GM21723 (cell line): ENCODE results near the gene TSFM.
"Not testable (repeated sequence)": the region's sequence is repeated elsewhere in the genome, so short reads cannot be mapped to it uniquely, and the experiment has no call there.

Source experiments
- ATAC-seq: cut with Tn5 transposase; IDR thresholded peaks from one replicate; pipeline ENCODE4 v1.9.1; 2021; ENCODE audit warnings: mild to moderate bottlenecking, moderate library complexity; ENCODE audit not compliant: unreplicated experiment

The TSFM gene

GRCh38 chr12:57813971-57814772 is 31.6 kb downstream of the TSFM start:
- ATAC-seq: no peak

- no peak for ATAC-seq
These were observed 32.8 kb downstream of the TSFM start for GRCh38 chr12:57815177-57816000.

DNA sequence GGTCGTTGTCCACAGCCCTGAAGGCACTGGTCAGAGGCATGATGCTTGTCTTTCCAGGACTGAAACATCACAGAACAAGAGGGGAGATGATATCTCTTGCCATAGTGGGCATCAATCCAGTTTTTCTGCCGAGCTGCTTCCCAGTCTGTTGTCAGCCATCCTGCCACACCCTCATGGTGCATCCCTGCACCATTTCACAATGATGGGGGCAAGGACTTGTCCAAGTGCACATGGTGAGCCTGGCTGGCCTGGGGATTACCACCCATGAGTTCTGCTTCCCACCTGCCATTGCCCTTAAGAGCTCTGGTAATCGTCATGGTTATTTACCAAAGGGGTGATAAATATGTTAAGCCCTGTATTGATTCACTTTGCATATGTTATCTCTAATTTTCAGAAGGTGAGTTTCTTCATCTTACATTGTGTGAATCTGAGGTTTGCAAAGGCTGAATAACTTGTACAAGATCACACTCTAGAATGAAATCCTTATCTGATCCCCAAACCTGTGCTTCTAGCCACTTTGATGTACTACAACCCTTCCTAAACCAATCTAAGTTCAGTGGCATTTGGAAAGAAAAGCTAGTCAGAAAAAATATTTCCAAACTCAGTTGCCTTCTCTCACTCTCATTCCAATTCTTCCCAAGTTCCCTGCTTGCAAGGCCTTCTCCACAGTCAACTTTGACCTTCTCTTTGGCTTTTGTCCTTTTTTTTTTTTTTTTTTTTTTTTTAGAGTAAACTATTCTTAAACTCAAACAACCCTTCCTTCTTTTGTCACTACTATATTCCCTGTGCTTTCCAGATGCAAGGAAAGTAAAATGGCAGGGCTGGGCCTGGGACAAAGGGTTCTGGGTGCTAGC is 33.6 kb downstream of the TSFM start:
- ATAC-seq: no peak

GRCh38 chr12:57816855-57817151 is 34.2 kb downstream of the TSFM start:
- no peak for ATAC-seq

GRCh38 chr12:57817261-57817989 is 34.8 kb downstream of the TSFM start:
- ATAC-seq: no peak

DNA sequence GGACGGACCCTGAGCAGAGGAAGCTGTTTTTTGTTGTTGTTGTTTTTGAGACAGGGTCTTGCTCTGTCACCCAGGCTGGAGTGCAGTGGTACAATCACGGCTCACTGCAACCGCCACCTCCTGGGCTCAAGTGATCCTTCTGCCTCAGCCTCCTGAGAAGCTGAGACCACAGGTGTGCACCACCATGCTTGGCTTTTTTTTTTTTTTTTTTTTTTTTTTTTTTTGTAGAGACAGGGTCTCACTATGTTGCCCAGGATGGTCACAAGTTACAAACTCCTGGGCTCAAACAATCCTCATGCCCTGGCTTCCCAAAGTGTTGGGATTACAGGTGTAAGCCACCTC is 35.4 kb downstream of the TSFM start:
- not testable (repeated sequence) for ATAC-seq

GRCh38 chr12:57820119-57820518 is 37.5 kb downstream of the TSFM start:
- not testable (repeated sequence) for ATAC-seq

DNA sequence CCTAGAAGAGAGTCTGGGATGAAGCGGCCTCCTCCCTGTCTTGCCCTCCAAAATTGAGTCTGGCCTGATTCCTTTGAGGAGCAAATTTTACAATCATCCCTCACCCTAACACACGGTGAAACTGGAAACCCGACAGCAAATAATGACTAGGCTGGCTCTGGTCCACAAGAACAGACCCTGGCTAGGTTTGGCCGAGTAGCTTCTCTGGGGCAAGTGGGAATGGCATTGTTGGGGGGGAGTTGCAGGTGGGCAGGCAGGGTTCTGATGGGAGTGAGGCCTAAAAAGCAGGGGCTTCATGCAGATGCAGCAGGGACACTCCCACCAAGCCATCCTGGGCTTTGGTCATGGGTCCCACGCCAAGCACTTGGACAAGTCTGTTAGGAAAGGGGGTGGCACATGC is 38.4 kb downstream of the TSFM start:
- not testable (repeated sequence) for ATAC-seq

GRCh38 chr12:57821474-57822214 is 39.1 kb downstream of the TSFM start:
- ATAC-seq: no peak

- ATAC-seq: no peak
These were observed 40.0 kb downstream of the TSFM start for GRCh38 chr12:57822392-57823130.

- no peak for ATAC-seq
These were observed 40.7 kb downstream of the TSFM start for GRCh38 chr12:57823131-57823907.

- ATAC-seq: no peak
These were observed 41.5 kb downstream of the TSFM start for GRCh38 chr12:57823908-57824640.

GRCh38 chr12:57825451-57825850 is 42.9 kb downstream of the TSFM start:
- no peak for ATAC-seq

- no peak for ATAC-seq
These were observed 43.8 kb downstream of the TSFM start for GRCh38 chr12:57826400-57826799.

DNA sequence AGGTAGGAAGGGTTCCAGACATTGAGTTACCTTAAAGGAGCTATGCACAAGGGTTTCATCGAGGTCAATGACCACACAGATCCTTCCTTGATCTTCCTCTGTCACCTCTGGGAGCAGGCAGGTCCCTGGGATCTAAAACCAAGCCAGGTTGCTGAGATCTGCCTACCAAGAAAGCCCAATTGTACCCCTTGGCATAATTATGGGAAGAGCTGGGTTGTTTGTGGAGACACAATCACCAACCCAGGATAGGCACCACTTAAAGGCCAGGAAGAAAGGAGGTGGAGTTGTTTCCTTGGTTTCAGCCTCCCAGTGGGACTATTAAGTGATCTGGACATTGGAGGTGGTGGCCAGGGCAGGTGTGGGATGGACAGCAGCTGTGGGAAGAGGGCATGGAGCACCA is 44.4 kb downstream of the TSFM start:
- no peak for ATAC-seq

DNA sequence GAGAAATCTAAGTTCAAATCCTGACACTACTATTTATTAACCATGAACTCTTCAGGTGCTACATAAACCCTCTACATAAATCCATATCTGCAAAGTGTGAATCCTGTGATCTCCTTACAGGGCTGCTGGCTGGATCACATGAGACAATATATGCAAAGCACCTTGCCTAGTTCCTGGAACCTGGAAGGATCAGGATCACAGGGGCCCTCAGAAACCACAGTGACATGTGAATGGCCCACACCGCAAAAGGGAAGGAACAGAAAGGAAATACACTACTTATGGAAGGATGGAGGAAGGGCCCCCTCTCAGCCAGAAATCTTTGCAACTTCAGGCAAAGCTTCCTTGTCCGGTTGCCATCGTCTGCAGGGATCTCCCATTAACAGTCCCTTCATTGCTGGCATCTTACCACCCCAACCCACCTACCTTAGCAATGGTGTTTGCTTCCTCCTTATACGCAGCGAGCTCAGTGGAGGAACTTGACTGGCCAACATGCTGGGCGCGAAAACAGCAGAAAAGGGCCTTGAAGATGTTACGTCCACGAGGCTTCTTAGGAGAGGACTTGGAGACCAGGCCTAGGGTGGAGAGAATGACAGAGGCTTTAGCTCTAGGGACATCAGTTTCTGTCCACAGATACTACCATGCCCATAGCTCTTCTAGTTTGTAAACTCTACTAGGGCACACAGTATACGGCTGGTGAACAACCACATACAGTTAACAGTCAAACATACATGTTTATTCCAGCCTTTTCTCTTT is 46.6 kb downstream of the TSFM start:
- ATAC-seq: no peak

DNA sequence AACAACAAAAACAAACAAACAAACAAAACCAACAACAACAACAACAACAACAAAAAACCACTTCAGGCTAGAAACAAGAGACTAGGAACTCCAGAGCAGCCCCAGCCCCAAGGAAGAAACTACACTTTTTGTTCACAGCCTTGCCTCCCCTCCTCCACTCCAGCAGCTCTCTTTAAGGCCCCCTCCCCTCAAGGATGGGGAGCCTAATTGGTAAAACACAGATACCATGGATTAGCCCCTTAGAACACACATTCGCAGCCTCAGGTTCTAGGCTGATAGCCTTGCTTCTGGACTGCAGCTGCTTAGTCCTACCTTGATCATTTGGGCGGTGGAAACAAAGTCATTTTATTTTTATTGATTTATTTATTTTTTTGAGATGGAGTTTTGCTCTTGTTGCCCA is 47.8 kb downstream of the TSFM start:
- no peak for ATAC-seq
